IPS-18c (cell line): Measurements from ENCODE around the gene ARL6IP4.

Source experiments
- H3K4me3 ChIP-seq: 2 replicates; pipeline ENCODE4 v1.7.0; 2013; ENCODE audit warnings: low read depth, mild to moderate bottlenecking, low read length, moderate library complexity; ENCODE audit not compliant: insufficient read depth
- H3K9me3 ChIP-seq: one replicate; pipeline ENCODE4 v1.6.1; 2013; ENCODE audit warnings: mild to moderate bottlenecking, low read length, moderate library complexity; ENCODE audit not compliant: control insufficient read depth, insufficient read depth

Gene ARL6IP4

DNA sequence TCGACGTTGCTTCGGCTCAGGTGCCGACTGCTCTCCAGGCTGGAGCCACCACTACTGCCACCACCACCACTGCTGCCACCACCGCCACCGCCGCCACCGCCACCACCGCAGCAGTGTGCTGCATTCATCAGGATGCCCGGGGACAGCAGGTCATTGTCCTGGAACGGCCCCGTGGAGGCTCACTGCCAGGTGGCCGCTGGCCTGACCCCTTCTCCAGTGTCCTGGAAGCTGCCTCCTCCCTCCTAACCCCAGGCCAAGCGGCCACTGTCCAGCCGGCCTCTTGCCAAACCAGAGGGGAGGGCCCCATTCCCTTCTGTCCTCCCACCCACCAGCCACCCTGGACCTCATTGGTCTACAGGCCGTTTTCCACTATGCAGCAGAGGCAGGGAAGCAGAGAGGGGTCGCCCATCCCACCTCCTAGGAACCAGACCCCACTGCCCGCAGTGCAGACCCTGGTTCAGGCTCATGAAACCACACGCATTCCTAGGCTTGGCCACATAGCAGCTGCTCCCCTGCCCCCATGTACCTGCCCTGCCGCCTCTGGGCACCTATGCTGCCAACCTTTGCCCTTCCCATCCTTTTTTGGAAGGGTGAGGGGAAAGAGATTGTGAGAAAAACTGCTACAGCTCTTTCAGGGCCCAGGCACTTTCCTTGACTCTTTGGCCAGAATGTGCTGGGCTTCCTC is 15.2 kb downstream of the ARL6IP4 start:
- no peak overlapping the region for H3K4me3 ChIP-seq

DNA sequence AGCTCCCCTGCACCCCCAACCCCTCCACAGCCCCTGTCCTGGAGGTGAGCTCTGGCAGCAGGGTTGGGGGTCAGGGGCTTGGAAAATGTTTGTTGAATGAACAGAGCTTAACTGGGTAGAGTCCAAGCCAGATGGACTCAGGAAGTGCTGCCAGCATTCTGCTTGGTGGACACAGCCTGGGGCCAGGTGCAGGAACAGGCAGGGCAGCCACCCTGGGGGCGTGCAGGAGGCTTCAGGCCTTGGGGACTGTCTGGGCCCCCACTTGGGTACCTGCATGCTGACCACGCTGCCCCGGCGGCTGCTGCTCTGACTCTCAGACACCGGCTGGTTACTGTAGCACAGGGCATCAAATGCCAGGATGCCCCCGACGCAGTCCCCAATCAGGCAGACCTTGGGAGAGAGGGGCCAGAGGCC is 15.7 kb downstream of the ARL6IP4 start:
- no peak overlapping the region for H3K4me3 ChIP-seq
- no peaks in the 10 kb centered on the region for H3K9me3 ChIP-seq

More for the DNA sequence above, 15.2 kb downstream of the ARL6IP4 start:
- no peaks in the 10 kb centered on the region for H3K9me3 ChIP-seq

DNA sequence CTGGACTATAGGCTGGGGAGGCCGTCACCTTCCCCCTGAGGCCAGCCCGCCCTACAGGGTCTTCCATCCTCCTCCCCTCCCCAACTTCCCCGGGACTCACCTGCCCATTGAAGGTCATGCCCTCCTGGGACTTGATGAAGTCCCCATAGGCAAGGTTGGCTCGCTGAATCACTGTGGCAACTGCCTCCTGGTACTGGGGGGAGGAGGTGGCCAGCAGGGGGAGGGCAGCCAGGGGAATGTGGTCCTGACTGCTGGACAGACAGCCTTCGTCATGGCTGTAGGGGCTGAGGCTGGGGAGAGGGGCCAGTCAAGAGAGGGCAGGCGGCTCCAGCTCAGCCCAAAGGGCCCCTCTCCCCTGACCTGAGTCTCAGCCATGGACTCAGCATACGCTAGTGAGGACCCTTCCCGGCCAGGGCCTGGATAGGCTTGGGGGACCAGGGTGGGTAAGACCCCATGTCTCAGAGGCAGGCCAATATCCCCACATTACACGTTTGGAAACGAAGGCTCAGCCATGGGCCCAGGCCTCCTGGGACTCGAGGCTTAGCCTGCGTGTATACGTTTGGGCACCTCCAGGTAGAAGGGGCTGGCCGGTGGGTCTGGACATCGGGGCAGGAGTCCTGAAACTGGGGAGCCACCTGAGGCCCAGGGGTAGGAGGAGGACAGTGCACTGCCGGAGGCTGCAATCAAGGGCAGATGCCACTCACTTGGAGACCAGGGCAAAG is 16.3 kb downstream of the ARL6IP4 start:
- H3K9me3 ChIP-seq = no peaks in the 10 kb centered on the region

DNA sequence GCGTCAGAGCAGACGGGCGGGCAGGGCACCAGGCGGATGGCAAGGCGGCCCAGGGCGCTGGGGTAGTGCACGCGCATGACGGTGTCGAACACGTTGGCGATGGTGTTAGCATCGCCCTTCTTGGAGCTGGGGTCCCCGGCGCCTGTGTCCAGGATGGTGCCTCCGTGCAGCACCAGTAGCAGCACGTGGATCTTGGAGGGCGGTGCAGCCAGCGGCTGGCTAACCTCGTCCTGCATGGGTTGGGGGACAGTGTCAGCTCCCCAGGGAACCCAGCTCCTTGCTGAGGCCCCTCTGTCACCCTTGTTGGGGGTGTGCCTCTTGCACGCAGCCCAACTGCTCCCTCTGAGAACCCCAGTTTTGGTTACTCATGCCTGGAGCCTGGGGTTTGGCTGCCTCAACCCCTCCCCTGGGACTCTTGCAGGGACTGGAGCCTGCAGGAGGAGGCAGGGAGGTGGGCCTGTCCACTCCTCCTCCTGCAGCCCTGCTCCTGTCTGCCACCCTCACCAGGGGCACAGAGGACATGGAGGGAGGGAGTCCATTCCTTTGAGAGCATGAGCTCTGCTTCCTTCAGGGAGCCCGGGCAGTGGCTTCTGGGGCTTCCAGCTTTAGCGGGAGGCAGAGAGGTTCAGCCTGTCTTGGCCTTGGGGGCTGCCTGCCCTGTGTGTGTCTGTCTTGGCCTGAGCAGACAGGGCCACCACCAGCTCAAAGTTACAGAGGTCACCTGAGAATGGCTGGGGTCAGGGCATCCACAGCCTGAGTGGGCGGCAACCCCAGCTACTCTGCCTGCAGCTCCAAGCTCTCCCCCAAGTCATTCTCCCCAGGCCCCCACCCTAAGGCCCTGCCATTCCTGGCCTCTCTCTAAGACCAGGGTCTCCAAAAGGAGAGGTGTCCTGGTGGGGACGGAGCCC is 17.1 kb downstream of the ARL6IP4 start:
- Histone ChIP-seq H3K9me3 (no peaks in the 10 kb centered on the region), H3K4me3 (no peak overlapping the region)

More for the DNA sequence above, 16.3 kb downstream of the ARL6IP4 start:
- H3K4me3 ChIP-seq = no peak overlapping the region

DNA sequence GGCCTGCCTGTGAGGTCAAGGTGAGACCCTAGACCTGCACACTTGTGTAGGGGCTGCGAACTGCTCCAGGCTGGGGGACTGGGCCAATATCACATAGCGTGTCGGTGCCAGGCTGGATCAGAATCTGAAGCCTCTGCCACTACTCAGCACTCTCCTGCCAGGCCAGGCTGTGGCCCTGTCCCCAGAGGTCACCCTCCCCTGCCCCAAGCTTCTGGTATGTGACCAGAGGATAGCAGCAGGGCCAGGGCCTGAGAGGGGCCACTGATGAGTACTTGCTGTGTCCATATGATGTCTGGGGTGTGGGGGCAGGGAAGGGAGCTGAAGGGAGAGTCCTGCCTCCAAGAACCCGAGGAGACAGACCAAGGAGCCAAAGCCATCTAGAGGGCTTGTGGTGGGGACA is 17.8 kb downstream of the ARL6IP4 start:
- no peaks in the 10 kb centered on the region for H3K9me3 ChIP-seq
- no peak overlapping the region for H3K4me3 ChIP-seq

DNA sequence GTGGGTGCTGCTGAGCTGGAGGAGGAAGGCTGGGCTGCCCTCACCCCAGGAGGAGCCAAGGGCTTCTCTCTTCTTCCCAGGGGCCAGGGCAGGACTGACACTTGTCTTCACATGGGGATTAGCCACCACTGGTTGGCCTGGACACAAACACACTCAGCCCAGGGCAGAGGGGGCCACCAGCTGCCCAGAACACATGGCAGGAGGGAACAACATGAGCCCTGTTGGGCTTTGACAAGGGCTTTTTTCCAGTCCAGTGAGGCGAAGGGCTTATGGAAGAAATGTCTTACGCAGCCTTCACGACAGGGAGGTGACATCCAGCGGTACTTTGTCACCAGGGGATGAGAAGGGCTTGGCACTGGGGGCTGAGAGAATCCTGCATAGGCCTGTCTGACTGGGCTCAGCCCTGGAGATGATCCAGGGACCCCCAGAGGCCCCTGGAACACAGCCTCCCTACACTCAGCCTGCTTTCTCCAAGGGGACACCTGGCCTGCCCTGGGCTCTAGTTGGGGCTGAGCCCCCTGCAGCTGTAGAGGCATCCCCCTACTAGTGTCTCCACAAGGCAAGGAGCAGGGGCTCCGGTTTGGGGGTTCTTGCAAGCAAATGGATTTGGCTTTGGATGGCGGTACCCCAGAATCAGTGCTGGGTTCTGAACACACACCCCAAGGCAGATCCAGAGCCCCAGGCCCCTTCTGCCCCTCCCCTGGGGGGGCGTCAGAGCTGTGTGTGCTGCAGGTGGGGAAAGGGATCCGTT is 18.9 kb downstream of the ARL6IP4 start:
- H3K9me3 ChIP-seq = no peaks in the 10 kb centered on the region
- no peak overlapping the region for H3K4me3 ChIP-seq

DNA sequence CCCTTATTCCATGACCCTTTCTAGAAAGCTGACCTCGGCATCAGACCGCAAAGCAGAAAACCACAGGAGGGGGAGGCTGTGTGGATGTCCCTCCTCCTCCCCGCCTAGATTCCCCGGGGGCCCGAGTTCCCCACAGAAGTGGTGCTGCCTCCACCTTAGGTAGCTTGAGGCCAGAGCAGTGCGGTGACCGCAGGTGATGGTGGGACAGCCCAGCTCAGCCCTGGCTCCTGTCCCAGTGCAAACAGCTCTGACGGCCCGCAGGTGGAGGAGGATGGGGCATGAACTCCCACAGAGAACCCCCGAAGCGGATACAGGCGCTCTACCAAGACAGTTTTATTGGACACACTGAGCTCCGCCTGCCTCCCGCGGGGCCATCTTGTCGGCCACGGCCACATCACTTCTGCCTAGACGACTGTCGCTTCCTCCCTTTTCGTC is 19.5 kb downstream of the ARL6IP4 start:
- no peaks in the 10 kb centered on the region for H3K9me3 ChIP-seq
- no peak overlapping the region for H3K4me3 ChIP-seq

DNA sequence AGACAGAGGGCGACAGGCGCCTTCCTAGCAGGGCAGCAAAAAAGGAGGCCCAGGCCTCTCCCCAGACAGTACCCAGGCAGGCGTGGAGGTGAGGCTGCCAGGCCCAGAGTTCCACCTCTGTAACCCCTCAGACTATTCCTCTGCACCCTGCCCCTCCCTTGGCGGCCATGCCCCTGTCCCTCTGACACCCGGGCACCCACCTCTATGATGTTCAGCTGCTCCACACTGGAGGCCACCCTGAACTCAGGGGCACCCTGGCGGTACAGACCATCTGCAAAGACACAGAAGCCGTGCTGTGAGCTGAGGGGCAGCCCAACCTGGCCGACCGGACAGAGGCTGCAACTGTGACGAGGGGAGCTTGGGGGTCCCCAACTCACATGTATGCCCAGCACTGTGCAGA is 20.1 kb downstream of the ARL6IP4 start:
- Histone ChIP-seq H3K9me3 (no peaks in the 10 kb centered on the region), H3K4me3 (no peak overlapping the region)

DNA sequence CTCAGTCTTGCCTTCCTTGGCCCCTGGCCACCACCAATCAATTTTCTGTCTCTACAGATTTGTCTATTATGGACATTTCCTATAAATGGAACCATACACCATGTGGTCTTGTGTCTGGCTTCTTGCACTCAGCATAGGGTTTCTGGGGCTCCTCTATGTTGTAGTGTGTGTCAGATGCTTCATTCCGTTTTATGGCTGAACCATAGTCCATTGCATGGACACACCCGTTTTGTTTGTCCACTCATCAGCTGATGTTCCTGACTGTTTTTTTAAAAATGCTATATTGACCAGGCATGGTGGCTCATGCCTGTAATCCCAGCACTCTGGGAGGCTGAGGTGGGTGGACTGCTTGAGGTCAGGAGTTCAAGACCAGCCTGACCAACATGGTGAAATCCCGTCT is 21.0 kb downstream of the ARL6IP4 start:
- Histone ChIP-seq H3K9me3 (no peaks in the 10 kb centered on the region), H3K4me3 (no peak overlapping the region)

DNA sequence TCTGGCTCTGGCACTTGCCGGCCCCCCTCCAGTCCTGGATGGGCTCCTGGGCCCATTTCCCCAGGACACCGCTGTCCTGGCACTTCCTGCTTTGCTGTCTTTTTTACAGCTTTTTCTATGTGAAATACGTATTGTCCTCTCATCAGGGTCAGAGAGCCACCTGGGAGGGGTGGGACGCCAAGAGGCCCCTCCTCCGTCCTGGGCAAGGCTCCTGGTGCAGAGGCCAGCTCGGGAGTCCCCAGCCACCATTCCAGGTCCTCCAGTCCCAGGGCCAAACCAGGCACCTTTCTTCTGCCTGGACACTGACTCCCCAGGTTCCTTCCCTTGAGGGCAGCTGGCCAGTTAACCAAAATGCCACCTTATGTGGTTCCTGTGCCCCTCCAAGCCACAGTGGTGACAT is 22.8 kb downstream of the ARL6IP4 start:
- Histone ChIP-seq H3K9me3 (no peaks in the 10 kb centered on the region), H3K4me3 (no peak overlapping the region)

DNA sequence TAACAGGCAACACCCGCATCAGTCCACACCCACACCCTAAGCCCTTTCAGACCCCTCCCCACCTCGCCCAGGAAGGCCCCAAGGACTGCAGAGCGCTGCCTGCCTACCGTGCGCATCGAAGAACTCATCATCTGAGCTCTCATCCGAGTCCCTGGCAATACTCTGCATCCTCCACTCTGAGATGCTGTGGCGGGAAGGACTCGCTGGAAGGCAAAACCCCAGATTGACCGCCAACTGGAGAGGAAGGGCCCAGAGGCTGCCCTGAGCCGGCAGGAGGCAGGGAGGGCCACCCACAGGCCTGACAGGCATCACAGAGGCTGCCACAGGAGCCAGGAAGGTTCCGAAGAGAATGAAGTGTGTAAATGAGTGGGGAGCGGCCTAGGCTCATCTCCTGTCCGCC is 23.8 kb downstream of the ARL6IP4 start:
- H3K9me3 ChIP-seq = no peaks in the 10 kb centered on the region

DNA sequence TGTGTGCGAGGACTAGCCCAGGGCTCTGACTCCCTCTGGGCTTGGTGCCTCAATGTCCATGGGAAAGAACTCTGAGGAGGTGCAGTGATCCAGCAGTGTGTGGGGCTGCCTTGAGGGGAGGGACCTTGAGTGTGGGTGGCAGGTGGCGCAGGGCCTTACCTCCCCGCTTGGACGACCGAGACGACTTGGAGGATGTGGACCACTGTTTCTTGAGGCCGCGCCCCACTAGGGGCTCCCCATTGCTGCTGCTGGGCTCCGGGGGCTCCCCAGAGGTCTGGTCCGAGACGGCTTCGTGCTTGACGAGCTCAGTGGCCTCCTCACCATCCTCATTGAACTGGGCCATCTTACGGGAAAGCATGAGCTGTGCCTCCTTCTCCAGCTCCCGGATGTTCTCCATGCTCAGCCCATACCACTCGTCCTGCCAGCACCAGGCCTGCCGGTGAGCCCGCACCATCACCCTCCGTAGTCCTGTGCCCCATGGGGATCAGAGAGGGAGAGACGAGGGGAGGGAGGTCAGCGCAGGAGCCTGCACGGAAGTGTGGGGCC is 24.7 kb downstream of the ARL6IP4 start:
- H3K9me3 ChIP-seq = no peaks in the 10 kb centered on the region
- no peak overlapping the region for H3K4me3 ChIP-seq

More for the DNA sequence above, 23.8 kb downstream of the ARL6IP4 start:
- H3K4me3 ChIP-seq = no peak overlapping the region

DNA sequence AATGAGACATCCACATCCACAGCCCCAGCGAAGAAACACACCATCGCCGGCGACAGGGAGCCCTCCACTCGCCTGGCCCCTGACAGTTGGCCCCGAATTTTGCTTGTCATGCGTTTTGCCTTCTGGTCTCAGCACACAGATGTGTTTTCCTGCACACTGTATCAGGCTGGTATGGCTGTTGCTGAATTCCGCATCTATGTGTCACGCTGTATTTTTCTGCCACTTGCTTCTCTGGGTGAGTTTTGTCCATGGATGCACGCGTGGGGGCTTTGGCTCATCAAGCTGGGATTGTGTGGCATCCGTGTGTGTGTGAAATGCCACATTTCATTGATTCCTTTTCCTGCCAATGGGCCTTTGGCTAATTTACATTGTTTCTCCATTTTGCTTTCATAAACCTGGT is 26.5 kb downstream of the ARL6IP4 start:
- Histone ChIP-seq H3K9me3 (no peaks in the 10 kb centered on the region), H3K4me3 (no peak overlapping the region)

DNA sequence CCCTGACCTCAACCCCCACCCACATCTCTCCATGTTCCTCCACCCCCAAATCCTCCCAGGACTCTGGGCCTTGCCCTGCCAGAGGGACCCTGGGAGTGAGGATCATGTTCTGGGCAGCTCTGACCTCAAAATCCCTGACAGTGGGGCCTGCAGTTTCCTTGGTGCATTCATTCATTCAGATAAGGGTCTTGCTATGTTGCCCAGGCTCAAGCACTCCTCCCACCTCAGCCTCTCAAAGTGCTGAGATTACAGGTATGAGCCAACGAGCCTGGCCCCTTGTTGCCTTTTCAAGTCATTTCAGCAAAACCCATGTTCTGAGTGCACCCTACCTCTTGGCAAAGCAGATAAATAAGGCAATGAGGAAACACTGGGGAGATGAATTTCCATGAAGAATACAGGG is 29.6 kb downstream of the ARL6IP4 start:
- H3K4me3 ChIP-seq = no peak overlapping the region
- no peaks in the 10 kb centered on the region for H3K9me3 ChIP-seq

DNA sequence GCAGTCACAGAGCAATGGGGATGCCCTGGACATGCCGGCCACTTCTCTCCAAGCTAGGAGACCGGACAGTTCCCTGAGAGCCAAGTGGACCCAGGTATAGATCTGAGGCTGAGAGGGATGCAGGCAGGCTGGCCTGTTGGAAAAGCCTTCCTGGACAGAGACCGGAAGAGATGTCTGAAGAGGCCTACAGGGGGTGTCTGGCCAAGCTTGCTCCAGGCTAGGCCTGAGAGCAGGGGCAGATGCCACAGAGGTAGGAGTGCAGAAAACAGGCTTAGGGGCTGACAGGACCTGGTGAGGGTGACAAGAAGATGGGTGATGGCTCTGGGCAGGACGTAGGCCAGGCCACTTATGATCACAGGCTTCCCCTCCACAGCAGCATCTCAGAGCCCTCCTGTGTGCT is 30.2 kb downstream of the ARL6IP4 start:
- no peaks in the 10 kb centered on the region for H3K9me3 ChIP-seq

DNA sequence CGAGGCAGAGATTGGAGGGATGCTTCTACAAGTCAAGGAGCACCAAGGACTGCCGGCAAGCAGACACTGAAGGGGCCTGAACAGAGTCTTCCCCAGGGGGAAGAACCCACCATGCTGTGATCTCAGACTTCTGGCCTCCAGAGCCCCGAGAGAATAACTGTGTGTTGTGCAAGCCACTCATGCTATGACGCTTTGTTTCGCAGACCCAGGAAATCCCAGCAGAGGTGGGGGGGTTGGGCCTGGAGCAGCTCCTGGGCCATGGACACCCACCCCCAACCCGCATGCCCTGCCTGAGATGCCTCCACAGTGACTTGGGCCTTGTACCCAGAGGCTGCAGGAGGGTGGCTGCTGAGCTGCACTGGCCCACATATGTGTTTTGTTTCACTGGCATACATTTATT is 31.2 kb downstream of the ARL6IP4 start:
- H3K4me3 ChIP-seq = no peak overlapping the region
- H3K9me3 ChIP-seq = no peaks in the 10 kb centered on the region

More for the DNA sequence above, 30.2 kb downstream of the ARL6IP4 start:
- H3K4me3 ChIP-seq = no peak overlapping the region
